C4-2B (cell line): Measurements from ENCODE around the gene DHRS11.

Experiments used
- ZFX ChIP-seq: fragments of 450-650 bp; IDR thresholded peaks from 2 replicates; pipeline ENCODE4 v1.6.1; 2017
- TF ChIP-seq, protein P1 (sequence below): fragments of 450-650 bp; conservative IDR thresholded peaks from 2 replicates; pipeline ENCODE4 v1.5.1; 2017; ENCODE audit warnings: mild to moderate bottlenecking

- TF ChIP-seq, protein P1, sequence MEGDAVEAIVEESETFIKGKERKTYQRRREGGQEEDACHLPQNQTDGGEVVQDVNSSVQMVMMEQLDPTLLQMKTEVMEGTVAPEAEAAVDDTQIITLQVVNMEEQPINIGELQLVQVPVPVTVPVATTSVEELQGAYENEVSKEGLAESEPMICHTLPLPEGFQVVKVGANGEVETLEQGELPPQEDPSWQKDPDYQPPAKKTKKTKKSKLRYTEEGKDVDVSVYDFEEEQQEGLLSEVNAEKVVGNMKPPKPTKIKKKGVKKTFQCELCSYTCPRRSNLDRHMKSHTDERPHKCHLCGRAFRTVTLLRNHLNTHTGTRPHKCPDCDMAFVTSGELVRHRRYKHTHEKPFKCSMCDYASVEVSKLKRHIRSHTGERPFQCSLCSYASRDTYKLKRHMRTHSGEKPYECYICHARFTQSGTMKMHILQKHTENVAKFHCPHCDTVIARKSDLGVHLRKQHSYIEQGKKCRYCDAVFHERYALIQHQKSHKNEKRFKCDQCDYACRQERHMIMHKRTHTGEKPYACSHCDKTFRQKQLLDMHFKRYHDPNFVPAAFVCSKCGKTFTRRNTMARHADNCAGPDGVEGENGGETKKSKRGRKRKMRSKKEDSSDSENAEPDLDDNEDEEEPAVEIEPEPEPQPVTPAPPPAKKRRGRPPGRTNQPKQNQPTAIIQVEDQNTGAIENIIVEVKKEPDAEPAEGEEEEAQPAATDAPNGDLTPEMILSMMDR, result no peak
- TF ChIP-seq ZFX, result no peak
Observed at GRCh38 chr17:36600465-36600864, 8.8 kb downstream of the DHRS11 start.
